Putamen (tissue), 1 donor: ENCODE measurements around the gene LARP4B.

Experiments used
- DNase-seq: peaks from one replicate; pipeline ENCODE4 v3.0.0-alpha.2; 2016; ENCODE audit warnings: low spot score

The LARP4B gene

DNA sequence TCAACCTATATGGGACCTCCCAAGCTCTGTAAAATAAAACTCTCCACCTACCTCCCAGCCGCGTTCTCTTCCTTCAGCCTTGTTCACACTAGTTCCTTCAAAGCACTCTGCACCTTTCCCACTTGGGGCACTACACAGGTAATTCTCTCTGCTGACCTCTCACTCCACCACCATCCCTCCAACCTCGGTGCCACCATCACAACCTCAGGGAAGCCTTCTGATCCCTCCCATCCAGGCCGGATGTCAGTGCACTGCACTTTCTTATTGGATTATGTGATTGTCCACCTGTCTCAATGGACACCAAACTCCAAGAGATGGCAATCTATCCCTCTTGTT is 7.0 kb downstream of the LARP4B start:
- no peak for DNase-seq

DNA sequence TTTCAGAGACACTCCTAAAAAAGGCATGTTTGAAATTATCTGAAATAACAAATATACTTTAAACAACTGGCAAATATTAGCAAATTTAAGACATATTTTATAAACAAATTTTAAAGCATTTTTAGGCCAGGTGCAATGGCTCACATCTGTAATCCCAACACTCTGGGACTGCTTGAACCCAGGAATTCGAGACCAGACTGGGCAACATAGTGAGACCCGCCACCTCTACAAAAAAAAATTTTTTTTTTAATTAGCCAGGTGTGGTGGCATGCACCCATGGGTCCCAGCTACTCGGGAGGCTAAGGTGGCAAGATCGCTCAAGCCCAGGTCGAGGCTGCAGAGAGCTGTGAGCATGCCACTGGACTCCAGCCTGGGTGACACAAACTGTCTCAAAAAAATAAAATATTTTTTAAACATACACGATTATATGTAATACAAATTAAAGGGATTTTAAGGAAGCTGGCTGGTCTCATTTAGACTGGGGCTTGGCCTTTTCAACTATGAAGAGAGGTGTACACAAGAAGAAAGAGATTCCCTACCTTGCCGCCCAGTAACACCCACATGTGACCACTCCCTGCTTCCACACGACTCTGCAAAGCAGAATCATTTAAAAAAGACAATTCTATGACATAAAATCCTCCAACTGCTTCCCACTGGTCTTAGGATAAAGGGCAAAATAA is 7.5 kb downstream of the LARP4B start:
- DNase-seq = no peak

DNA sequence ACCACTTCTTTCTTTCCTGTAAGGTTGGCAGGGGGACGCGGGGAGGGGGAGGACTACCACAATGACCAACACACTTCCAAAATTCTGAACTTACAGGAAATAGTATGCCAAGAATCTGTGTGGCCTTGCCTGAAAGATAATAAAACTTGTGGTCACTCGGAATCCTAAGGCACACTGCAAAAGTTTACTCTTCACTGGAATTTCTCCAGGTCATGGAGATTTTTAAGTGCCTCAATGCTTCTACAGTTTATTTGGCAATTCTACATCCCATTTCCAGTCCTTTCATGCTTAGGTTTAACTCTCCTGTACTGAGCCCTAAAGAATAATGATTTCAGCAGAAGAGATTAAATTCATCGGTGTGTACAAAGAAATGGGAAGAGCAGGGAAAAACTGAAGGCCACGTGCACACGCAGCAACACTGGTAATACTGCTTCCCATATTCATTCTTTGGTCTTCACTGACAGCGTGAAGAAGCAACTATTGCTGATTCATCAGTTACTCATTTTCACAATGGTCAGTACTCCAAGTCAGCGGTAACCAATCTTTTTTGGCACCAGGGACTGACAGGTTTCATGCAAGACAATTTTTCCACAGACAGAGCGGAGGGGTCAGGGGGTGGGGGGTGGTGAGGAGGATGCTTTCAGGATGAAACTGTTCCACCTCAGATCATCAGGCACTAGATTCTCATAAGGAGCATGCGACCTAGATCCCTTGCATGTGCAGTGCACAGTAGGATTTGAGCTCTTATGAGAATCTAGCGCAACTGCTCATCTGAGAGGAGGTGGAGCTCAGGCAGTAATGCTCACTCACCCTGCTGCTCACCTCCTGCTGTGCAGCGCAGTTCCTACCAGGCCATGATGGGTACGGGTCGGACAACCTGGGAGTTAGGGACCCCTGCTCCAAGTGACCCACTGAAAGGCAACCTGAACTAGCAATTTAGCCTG is 9.8 kb downstream of the LARP4B start:
- DNase-seq = no peak

DNA sequence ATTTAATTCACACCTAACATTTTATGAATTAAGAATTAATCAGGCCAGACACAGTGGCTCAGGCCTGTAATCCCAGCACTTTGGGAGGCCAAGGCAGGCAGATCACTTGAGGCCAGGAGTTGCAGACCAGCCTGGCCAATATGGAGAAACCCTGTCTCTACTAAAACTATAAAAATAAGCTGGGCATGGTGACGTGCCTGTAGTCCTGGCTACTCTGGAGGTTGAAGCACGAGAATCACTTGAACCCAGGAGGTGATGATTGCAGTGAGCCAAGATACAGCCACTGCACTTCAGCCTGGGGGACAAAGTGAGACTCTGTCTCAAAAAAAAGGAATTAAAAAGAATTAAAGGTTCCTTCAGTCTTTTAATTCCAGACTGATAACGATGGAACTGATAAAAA is 11.1 kb downstream of the LARP4B start:
- DNase-seq = no peak

DNA sequence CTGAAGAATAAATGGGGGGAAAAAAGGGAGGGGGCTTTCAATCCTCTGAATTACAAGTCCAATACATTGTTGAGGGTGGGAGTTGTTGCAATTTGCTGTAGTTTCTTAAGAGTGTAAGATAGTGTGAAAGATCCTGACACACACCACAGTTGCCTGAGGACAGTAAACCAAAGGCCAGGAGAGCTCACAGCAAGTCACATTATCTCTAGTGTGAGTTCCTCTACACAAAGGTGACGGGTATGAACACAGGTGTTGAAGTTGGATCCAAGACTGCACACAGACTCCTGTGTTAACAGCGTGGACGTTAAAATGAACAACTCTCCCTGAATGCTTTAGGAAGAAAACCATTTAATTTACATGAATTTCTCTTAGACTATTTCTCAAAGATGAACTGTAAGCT is 12.0 kb downstream of the LARP4B start:
- no peak for DNase-seq

DNA sequence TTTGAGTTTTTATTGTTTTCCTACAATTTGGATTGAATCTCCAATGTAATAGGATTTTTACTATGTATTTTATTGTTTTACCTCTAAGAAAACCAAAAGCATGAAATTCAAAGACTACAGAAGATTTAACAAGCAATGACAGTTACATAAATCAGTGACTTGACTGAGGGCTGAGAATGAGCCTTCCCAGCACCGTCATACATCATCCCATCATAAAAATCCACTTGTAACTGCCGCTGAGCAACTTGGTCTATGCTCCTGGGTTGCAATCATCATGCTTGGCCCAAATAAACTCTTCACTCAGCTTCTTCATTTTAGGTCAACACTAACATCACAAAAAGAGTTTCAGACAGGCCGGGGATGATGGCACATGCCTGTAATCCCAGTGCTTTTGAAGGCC is 13.5 kb downstream of the LARP4B start:
- no peak for DNase-seq

DNA sequence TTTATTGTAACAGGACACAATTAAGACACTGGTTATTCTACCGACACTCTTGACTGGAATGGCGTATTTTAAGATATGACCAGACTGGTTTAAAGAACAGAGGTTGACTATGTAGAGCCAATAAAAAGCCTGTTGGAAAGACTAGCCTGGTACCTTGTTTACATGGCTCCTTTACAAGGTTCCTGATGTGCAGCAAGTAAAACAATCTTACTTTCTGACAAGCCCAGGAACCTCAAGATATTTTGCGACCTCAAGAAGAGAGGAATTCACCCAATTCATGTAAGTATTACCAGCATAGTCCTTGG is 14.1 kb downstream of the LARP4B start:
- no peak for DNase-seq

DNA sequence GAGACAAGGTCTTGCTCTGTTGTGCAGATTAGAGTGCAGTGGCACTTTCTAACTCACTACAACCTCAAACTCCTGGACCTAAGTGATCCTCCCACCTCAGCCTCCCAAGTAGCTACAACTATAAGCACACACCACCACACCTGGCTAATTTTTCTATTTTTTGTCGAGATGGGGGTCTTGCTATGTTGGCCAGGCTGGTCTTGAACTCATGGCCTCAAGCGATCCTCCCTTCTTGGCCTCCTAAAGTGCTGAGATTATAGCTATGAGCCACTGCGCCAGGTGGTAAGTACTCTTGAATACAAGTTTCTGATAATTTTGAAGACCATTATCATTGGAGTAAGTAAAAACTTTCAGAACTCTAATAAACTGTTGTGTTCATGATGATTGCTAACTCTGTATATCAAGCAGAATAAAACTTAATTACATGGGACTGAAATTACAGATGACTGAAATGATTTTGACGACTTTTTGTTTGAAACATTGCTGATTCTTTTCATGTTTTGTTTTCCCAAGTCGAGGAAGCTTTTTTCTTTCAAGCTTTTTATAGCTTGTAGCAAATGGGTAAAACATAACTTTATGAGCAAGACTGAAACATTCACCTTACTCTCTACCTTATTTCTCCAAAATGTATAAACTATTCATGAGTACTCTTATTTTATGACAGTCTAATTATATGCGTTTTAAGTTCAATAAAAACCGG is 14.6 kb downstream of the LARP4B start:
- DNase-seq = no peak

DNA sequence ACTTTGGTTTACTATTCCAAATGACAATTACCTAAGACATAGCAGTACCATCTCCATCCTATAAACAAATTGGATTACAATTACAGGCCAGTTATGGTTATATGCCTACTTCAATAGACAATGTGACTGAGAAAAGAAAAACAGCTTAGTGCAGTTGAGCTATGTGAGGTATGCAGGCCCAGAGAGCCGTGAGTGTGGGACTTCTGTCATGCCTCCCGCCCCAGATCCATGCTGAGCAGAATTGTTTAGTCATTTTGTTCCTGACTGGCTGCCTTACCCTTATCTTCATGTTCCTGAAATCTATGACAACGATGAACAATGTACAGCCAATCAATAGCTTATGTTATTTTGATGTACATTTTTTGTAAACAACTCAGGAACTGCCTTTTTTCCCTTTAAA is 21.7 kb downstream of the LARP4B start:
- DNase-seq = no peak

DNA sequence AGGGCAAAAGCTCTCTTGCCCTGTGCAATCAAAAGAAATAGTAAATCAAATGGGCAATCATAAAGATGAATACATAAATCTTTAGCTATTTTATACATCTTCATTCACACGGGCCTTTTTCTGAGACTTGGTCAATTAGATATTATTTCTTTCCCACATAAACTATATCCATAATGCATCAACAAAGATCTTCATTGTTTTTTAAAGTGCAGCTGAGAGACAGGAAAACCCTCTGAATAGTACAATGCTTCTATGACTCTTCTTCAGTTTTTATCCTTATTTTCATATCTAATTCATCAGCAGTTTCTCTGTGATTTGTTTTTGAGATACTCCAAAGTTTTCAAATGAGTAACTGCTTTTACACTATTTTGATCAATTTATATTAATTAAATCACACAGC is 25.5 kb downstream of the LARP4B start:
- no peak for DNase-seq

DNA sequence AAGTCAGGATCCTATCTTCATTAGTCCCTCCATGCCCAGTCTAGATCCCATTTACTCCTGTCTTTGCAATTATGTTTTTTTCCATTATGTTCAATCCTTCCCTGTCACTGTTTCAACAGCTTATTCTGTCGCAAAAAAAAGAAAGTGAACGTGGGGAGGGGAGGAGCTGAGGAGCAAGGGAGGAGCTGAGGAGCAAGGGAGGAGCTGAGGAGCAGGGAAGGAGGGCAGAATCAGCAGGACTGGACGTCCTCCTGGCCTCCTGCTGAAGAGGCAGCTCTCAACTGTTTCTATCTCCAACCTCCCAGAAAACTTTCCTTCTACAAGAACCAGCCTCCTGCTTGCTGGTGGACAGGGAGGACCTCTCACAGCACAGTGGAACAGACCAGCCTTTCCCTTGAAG is 26.0 kb downstream of the LARP4B start:
- no peak for DNase-seq

DNA sequence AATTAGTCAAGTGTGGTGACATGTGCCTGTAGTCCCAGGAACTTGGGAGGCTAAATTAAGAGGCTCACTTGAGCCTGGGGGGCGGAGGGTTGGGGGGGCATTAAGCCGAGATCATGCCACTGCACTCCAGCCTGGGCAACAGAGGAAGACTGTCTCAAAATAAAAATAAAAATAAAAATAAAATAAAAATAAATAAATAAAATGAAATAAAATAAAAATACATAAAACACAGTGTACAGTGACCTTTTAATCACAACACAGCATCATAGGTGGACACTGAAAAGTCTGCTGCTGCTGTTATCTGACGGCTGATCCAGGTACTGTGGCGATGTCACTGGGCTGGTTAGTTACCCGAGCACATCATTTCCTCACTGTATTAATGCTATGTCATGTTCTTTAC is 27.1 kb downstream of the LARP4B start:
- no peak for DNase-seq

DNA sequence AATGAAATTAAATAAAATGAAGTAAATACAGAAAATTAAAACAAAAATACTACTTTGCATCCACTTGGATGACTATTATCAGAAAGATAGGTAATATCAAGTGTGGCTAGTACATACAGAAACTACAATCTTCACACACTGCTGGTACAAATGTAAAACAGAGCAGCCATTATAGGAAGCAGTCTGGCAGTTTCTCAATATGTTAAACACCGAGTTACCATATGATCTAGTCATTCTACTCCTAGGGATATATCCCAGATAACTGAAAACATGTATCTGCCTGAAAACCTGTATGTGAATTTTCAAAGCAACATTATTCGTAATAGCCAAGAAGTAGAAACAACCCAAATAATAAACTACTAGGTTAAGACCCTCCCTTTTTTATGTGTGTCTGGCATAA is 33.4 kb downstream of the LARP4B start:
- no peak for DNase-seq

DNA sequence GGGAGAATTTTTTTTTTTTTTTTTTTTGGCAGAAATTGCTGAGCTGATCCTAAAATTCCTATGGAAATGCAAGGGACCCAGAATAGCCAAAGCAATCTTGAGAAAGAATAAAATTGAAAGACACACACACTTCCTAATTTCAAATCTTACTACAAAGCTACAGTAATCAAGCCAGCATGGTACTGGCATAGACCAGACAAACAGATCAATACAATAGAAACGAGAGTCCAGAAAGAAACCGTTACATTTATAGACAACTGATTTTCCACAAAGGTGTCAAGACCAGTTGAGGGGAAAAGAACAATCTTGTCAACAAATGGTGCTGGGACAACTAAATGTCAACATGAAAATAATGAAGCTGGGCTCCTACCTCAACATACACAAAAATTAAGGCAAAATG is 34.5 kb downstream of the LARP4B start:
- no peak for DNase-seq

DNA sequence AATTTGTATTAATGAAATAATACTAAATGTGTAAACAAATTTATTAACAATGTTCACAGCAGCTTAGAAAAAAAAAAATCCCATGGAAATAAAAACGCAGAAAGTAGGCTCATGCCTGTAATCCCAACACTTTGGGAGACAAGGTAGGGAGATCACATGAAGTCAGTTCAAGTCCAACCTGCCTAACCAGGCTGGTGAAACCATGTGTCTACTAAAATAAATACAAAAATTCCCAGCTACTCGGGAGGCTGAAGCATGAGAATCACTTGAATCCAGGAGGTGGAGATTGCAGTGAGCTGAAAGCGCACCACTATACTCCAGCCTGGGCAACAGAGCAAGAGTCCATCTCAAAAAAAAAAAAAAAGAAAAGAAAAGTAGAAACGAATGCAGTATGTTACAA is 36.2 kb downstream of the LARP4B start:
- DNase-seq = no peak

DNA sequence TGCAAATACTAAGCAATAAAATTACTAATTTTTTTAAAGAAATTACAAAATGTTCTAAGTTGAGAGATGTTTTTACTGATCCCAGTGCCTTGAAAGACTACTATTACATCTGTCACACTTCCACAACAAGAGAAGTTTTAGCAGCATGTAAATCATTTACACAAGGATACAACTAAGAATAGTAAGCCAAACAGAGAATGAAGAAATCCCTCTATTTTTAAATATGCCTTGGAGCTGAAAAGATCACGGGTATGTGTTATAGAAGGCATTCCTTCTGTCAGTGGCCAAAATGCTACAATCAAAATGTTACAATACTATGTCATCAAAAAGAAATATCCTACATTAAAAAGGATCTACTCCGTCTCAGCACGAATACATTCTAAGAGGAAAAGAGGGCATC is 52.6 kb downstream of the LARP4B start:
- DNase-seq = no peak

DNA sequence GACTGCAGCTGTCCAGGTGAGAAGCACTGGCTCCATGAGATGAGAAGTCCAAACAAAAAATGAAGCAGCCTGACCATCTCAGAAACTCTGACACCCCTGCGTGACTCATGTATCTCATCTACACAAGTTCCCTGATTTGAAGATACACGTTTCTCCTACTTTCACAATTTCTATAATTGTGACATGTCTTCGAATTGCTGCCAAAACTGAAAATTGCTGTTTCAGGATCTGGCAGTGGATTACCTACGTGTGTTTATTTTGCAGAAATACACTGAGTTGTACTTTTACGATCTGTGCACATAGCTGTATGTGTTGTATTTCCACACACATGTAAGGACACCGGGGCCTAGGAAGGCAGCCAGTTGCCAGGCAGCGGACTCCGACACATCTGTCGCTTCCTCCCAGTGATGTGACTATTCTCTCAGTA is 53.2 kb downstream of the LARP4B start:
- DNase-seq = no peak

DNA sequence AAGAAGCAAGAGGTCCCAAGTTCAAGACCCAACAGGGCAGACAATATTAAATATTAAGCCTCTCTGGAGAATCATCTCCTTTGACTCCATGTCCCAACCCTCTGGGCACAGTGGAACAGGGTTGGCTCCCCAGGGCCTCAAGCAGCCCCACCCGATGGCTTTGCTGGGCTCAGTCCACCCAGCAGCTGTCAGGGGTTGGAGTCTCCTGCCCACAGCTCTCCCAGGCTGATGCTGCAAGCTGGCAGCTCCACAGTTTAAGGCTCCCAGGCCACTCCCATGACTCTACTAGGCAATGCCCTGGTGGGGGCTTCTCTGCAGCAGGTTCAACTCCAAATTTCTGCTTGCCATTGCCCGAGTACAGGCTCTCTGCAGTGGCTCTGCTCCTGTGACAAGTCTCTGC is 55.1 kb downstream of the LARP4B start:
- no peak for DNase-seq

DNA sequence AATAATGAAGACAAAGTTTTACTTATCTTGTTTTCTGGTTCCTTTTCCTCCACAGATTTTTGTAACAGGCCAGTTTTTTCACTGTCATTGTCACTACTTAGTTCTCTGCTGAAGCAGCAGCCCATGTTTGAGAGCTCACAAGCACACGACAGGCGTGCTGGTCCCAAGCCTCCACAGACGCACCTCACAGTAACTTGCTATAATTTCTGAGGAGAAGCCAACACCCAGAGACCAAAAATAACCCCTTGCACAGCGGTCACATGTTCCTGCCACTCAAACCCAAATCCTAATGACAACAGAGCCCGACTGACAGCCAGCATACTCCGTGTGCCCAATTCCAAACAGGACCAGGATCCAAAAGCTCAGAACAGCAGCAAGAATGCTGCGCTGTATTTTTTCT is 58.5 kb downstream of the LARP4B start:
- DNase-seq = peak; percentile 22

DNA sequence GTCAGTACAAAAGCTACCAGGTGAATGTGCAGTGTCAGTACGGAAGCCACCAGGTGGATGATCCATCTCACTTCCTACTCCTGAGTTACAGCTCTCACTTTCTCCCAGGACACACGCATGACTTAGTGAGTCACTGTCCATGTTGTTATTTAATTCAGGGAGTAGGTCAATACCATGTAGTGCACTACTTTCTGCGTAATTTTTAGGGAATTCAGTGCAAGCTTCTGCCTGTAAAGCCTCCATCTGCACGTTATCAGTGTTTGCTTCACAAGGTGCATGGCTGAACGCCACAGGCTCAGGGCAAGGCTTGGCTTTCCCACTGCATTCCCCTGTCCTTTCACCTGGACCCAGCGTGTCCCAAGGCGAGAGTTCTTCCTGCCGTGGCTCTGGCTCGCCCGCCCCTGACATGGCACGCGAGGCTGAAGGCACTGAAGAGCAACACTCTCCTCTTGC is 59.5 kb downstream of the LARP4B start:
- no peak for DNase-seq

DNA sequence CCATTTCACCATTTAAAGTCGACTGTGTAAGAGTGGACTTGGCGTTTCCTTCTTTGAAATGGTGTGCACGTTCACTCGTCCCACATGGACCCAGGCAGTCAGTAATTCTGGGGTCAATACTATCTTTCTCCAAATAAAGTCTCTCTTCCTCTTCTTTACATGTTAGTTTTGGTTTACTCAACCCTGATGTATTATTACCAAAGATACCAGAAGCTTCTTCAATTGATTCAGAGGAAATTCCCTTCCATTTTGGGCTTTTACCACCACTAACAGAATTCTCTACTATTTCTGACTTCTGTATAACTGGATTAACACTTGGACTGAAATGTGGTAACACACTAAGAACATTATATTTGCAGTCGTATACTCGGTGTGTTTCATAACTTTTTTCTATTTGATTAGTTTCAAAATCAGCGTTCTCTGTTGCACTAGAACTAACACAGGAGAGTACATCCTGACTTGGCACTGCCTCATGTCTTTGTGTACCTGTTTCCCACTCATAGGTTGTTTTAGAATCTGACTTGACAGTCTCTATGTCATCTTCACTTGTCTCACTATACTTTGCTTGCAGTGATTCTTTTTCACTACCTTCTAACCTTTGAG is 60.8 kb downstream of the LARP4B start:
- DNase-seq = no peak

DNA sequence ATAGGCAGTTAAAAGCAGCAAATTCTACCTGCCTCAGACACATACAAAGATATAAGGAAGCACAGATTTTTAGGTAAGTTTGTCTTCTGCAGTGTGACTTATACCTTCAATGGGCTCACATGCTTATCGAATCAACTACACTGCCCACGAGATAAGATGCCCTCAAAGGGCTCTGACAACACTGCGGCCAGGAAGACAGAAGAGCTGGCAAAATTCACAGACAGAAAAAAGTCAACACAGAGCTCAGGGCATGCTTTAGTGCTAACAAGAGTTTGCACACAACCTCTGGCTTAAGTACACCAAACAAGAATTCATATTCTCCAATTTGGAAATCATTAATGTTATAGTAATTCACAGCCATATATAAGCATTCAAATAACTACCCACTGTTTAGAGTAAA is 62.3 kb downstream of the LARP4B start:
- no peak for DNase-seq

DNA sequence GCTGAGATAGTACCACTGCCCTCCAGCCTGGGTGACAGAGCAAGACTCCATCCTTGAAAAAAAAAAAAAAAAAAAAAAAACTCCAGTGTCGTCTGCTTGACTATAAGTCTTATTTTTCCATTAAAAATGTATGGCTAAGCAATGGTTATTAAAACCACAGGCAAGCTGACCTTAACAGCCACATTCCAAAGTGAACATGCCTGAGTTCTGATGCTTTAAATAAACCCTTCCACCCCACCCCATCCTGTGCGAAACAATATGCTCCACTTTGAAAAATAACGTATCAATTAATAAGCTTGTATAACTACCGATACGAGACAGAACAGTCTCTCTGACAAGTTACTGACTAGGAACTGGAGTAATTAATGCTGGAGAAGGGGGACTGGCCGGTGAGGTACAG is 63.7 kb downstream of the LARP4B start:
- DNase-seq = no peak
